HL-60/S4 (cell line): Measurements from ENCODE around the gene ZNF662.

Source experiments
- in situ Hi-C: fragments of 300-500 bp; cut with MboI; formaldehyde crosslinking; loops from 2 replicates; pipeline ENCODE4 v1.14.3; 2022; ENCODE audit warnings: low sequenced_read_pairs

Gene ZNF662

DNA sequence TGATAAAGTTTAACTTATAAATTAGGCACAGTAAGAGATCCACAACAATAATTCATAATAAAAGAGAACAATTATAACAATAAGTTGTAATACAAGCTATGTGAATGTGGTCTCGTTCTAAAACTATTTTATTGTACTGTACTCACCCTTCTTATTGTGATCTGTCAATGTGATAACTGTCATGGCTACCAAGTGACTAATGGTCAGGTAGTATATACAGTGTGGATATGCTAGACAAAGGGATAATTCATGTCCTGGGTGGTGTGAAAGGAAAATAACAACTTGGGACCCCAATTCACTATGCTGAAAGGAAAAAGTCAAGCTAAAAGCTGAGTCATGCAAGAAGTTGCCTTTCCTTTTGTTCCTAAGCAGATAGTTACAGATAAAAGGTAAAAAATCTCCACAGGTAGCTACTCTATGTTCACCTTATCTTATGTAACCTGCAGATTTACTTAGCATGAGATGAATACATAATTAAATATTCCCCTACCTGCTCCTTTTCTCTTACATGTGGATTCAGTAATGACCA lies 19.6 kb upstream of the ZNF662 start:
- in situ Hi-C loops = no loop called here

DNA sequence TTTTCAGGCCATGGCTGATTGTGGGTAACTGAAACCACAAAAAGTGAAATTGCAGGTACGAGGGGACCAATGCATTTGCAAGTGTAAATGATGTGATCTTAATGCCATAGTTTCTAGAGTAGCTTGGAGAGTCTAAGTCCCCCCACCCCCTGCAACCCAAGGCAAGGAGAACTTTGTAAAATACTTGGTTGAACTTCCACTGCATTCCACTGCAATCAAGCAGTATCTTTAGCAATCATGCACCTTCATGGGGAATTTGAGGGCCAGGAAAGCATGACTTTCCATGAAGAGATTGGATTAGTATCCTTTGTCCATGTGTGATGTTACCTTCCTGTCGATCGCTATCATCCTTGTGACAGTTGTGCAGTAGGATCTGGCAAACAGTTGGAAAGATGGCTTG lies 18.9 kb upstream of the ZNF662 start:
- in situ Hi-C loops = no loop called here

DNA sequence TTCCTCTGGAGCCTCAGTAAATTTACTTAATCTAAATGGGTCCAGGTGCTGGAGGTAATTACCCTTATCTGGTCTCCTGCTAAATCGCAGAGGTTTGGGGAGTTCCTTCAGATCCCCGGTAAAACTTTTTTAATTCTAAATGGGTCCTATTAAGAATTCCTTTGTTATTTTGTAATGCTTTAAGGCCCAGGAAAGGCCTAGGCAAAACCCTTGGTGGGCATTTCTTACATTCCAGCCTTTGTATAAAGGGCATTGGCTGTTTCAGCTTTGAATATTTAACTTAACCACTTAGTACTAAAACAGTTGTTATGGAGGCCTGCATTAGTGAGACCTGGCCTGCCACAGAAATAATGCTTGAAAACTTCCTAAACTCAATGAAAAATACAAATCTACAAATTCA lies 14.9 kb upstream of the ZNF662 start:
- in situ Hi-C loops = no loop called here

DNA sequence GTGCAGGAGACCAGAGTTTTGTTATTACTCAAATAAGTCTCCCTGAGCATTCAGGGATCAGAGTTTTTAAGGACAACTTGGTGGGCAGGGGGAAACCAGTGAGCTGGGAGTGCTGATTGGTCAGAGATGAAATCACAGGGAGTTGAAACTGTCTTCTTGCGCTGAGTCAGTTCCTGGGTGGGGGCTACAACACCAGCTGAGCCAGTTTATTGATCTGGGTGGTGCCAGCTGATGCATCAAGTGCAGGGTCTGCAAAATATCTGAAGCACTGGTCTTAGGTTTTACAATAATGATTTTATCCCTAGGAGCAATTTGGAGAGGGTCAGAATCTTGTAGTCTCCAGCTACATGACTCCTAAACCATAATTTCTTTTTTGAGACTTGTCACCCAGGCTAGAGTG lies 13.8 kb upstream of the ZNF662 start:
- in situ Hi-C loops = no loop called here

DNA sequence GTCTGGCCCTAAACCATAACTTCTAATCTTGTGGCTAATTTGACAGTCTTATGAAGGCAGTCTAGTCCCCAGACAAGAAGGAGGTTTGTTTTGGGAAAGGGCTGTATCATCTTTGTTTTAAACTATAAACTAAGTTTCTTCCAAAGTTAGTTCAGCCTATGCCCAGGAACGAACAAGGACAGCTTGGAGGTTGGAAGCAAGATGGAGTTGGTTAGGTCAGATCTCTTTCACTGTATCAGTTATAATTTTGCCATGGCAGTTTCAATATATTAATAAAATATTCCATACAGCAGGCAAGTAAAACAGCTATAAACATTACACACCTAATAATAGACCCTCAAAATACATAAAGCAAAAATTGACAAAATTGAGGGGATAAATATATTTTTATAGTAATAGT lies 13.1 kb upstream of the ZNF662 start:
- in situ Hi-C loops = no loop called here

DNA sequence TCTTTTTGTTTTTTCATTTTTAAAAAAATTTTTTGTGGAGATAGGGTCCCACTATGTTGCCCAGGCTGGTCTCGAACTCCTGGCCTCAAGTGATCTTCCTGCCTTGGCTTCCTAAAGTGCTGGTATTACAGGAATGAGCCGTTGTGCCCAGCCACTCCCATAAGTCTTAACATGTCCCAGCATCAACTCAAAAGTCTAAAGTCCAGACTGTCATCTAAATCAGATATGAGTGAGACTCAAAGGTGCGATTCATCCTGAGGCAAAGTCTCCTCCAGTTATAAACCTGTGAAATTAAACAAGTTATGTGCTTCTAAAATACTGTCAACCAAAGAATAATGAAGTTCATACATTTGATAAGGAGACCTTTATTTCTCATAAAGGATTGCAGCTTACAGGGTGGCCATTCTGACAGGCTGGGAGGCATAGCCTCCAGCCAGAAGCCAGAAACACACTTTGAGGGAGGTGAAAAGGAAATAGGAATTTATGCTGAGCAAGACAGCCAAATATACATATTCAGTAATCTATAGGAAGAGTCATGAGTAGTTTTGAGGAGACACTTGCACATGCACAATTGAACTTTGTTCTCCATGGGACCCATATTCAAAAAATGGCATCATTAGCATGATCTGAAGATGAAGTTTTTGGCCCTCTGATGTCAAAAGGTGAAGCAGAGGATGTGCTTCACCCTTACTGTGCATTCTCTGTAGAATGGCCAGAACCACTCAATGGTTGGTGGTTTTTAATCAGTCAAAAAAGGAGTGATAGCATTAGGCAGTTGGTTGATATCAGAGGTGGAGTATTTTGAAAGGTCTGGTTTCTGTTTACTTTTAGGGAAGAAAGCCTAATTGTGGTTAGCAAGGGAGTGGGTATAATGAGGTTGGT lies 11.0 kb upstream of the ZNF662 start:
- in situ Hi-C loops = no loop called here

DNA sequence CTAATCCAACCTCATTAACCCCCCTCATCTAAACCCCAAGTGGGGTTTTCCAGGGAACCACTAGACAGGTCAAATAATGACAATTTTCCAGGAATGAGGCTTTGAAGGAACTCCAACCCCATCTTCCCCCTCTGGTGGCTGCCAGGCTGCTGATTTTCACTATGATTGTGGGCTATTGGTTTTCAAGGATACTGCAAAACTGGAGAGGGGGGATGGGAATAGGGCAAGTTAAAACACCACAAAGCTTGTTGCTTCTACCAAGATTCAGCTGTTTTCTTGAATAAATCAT lies 10.4 kb upstream of the ZNF662 start:
- in situ Hi-C loops = no loop called here

DNA sequence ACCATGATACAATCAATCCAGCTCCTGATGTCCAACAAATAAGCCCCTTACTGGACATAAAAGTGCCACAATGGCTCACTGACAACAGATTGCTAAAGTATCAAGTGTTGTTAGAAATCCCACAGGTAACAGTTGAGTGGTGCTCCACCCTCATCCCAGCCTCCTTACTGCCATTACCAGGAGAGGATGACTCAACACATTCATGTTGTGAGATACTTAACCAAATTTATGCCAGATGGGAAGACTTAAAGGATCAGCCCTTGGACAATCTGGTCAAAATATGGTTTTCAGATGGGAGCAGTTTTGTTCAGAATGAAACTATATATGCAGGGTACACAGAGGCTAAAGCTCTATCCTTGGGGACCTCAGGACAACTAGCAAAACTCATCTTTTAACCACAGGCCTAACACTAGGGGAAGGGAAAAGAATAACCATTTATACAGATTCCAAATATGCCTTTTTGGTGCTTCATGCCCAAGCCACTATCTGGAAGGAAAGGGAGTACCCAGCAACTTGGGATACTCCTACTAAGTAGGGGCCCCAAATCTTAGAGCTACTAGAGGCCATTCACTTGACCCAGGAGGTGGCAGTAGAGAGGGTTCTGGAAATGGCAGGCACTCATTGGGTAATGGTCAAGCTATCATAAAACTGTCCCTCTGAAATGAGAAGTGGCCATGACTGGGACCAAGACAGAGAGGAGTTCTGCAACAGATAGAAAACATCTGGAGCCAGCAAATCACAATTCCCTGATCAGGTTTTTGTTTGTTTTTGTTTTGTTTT lies 6.9 kb upstream of the ZNF662 start:
- in situ Hi-C loops = no loop called here

DNA sequence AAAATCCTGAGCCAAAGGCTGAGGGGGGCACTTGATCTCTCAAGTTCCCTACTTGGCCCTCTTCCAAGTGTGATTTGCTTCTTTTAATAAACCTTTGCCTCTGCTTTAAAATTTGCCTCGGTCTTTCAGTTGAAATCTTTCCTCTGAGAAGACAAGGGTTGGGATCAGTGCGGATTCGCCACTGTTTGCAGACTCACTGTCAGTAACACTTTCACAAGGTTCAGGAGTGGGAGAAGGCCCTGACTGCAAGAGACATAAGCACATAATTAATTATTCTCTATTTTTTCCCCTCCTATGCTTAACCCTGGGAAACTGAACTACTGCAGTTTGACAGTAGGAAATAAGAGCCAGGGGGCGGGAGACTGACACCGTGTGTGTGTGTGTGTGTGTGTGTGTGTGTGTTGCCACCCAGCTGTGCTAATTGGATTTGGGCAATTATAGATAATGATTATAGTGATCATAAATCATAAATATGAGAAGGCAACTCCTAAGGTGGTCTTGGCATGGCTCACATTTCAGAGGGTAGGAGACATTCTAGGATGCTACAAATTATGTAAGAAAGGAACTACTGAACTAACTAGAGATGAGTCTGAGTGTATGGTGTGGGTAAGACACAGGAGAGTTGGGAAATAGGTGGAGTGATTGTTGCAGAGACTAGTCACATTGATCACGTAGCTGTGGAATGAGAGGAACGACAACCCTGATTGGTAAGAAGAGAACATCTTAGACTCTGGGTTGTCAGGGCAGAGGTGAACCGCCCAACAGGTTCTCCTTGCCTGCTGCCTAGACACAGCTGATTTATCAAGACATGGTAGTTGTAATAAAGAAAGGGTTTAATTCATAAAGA lies 5.5 kb upstream of the ZNF662 start:
- in situ Hi-C loops = no loop called here

DNA sequence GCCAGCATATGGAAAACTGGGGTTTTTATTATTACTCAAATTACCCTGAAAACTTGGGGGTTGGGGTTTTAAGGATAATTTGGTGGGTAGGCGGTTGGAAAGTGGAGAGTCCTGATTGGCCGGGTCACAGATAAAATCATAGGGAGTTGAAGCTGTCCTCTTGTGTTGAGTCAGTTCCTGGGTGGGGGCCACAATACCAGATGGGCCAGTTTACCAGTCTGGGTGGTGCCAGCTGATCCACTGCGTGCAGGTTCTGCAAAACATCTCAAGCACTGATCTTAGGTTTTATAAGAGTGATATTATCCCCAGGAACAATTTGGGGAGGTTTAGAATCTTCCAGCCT lies 4.9 kb upstream of the ZNF662 start:
- in situ Hi-C loops = no loop called here

DNA sequence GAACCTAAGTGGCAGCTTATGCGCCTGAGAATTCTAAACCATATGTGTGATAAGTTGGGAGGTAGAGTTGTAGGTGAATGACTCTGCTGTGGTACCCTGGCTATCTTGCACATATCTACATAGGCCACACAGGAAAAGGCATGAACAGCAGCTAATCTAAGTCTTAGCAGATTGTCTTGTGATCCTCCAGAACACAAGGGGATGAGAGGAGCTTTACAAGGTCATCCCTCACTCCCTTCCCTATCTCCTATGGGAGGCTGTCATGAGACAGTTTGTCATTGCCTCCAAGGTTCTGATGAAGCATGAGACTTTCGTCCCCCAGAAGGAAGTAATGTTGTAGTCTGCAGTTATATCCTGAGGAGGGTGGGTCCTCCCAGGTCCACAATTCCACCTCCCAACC lies 3.7 kb upstream of the ZNF662 start:
- in situ Hi-C loops = no loop called here

DNA sequence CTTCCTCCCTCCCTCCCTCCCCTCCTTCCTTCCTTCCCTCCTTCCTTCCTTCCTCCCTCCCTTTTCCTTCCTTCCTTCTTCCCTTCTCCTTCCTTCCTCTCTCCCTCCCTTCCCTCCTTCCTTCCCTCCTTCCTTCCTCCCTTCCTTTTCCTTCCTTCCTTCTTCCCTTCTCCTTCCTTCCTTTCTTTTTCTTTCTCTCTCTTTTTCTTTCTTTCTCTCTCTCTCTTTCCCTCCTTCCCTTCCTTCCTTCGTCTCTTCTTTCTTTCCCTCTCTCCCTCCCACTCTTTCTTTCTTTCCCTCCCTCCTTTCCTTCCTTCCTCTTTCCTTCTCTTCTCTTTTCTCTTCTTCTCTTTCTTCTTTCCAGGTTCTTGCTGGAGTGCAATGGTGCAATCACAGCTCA lies 1.9 kb upstream of the ZNF662 start:
- in situ Hi-C loops = no loop called here

DNA sequence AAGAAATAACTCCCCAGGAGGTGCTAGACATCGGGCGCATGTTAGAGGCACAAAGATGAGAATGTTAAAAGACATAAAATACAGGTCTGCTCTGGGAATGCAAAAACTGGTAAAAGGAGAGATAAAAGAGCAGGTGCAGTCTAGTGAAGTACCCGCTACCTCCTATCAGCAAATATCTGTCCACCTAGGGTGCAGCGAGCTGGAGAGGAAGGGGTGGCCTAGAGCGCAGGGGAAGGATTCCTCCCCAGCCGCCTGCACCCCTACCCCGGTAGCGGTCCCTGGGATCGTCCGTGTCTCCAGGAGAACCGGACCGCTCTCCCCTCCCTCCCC lies 237 bp upstream of the ZNF662 start:
- in situ Hi-C loops = no loop called here

DNA sequence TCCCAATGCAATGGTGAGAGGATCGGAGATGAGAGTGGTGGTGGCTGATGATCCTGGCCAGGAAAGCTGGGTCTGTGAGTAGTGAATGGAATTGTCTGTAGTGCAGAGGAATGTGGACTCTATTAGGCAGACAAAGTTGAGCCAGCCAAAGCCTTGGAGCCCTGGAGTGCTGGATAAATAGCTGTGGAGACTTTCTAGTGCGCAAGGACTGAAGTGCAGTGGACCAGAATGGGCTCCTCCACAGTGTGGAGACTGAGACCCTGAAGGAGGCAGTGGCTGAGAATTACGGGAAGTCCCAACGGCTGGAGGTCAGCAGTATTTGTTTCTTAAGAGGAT lies 874 bp downstream of the ZNF662 start:
- in situ Hi-C loops = no loop called here

DNA sequence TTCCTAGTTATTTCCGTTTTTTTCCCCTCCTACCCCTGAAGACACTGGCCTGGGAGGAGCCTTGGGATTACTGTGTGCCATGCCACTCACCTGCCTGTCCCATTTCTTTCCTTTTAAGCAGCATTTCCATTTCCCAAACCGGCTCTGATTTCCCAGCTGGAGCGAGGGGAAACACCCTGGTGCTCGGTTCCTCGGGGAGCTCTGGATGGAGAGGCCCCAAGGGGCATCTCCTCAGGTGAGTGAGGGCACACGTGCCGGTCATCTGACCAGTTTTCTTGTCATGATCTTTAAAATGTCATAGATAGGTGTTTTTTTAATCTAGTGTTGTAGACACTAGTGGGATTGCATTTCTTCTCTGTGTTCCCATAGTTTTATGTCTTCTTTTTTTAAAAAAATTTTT lies 2.7 kb downstream of the ZNF662 start:
- in situ Hi-C loops = no loop called here

DNA sequence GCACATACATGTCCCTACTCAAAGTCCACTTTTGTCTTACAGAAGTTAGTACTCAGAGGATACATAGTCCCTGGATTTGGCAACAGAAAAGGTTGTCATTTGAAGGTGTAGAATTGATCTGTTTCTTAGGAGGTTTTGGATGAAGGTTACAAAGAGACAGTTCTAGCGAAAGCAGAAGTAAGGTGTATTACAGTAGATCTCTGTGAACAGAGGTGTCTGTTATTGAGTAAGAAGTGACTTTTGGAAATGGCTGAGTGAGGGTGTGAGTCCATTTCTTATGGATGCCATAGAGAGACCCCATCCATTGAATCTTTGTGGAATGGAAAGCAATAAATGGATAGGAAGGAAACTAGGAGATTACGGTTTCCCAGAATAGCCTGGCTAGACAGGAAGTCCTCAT lies 5.6 kb downstream of the ZNF662 start:
- in situ Hi-C loops = no loop called here

DNA sequence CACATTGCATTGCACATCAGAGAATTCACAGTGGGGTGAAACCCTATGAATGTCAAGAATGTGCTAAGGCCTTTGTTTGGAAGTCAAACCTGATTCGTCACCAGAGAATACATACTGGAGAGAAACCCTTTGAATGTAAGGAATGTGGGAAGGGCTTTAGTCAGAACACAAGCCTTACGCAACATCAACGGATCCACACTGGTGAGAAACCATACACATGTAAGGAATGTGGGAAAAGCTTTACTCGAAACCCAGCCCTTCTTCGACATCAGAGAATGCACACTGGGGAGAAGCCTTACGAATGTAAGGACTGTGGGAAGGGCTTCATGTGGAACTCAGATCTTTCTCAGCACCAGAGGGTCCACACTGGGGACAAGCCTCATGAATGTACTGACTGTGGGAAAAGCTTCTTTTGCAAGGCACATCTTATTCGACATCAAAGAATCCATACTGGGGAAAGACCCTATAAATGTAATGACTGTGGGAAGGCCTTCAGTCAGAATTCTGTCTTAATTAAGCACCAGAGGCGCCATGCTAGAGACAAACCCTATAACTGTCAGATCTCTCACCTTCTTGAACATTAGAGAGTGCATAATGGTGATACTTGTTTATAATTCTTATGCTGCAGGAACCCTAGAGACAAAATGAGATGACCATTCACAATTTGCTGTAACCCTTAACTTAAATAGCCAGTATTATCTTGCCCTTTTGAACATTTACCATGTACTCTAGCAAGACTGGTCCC lies 9.0 kb downstream of the ZNF662 start:
- in situ Hi-C loops = no loop called here

DNA sequence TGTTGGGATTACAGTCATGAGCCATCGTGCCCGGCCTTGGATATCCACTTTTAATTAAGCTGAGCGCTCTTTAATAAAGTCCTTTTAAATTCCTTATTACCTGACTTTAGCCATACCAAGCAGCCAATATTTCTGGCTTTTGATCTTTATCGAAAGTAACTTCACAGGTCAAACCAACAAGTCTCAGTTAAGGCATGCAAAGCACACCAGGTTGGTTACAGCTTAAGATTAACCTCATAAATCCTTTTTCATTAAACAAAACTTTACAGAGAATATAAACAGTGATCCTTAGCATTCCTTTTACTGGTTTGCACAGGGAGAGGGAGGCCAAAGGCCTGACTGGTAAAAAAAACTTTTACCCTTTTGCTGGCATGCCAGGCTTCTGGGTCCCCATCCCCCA lies 17.7 kb downstream of the ZNF662 start:
- in situ Hi-C loops = no loop called here

DNA sequence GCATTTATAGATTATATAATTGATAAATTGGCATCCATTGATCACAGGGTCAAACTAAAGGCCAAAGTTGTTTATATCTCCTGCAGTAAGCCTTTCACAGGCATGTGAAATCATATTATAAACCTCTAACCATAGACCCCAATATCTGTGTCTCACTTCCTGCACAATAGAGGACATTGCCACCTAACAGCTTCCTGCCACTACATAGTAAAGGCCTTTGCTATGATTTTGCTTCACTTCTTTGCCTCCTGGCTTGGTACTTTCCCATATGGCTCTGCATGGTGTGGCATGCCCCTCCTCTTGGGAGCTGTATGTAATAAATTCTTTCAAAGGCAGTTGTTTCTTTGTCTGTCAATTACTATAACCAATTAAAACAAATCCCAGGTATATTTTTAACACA lies 20.4 kb downstream of the ZNF662 start:
- in situ Hi-C loops = no loop called here

DNA sequence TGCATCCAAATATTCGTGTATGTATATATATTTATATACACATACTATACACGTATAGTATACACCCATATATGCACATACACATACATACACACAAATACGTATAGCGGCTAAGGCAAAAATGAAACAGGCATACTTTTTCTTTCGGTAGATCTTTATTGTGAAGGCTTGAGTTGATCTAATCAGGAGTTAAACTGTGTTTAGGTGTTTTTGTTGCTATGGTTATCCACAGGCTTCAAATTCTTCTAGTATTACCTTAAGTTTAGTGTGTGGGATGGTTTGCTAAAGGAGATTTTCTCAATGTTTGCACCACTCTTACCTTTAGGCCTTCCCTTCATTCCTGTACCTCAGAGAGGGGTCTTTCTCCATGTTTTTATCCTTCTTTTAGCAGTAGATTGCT lies 28.2 kb downstream of the ZNF662 start:
- in situ Hi-C loops = no loop called here

DNA sequence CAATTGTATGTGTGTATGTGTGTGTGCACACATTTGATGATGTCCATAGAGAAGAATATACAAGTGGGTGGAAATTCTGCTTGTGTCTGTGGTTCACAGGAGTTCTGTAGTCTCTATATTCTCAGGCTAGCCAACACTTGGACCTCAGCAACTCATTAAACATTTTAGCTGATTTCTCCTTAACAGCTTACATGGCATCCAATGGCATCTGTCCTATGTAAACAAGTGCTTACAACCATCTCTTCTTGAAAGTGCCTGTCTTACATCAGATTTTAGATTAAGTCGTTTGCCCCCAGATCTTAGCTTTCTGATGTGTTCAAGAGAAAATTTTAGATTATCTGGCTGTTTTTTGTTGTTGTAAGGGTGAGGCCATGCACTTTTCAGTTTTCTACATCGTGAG lies 29.0 kb downstream of the ZNF662 start:
- in situ Hi-C loops = no loop called here
